Stimulated activated CD8-positive, alpha-beta memory T cell treated with anti-CD3 and anti-CD28 coated beads, Interleukin-7, amount 100 ng/mL, for 24 hours (primary cell): ENCODE results near the gene SLC6A8.

Source experiments
- DNase-seq: peaks from one replicate; pipeline ENCODE4 v3.0.0-alpha.2; 2020; ENCODE audit warnings: low read depth

Gene SLC6A8

DNA sequence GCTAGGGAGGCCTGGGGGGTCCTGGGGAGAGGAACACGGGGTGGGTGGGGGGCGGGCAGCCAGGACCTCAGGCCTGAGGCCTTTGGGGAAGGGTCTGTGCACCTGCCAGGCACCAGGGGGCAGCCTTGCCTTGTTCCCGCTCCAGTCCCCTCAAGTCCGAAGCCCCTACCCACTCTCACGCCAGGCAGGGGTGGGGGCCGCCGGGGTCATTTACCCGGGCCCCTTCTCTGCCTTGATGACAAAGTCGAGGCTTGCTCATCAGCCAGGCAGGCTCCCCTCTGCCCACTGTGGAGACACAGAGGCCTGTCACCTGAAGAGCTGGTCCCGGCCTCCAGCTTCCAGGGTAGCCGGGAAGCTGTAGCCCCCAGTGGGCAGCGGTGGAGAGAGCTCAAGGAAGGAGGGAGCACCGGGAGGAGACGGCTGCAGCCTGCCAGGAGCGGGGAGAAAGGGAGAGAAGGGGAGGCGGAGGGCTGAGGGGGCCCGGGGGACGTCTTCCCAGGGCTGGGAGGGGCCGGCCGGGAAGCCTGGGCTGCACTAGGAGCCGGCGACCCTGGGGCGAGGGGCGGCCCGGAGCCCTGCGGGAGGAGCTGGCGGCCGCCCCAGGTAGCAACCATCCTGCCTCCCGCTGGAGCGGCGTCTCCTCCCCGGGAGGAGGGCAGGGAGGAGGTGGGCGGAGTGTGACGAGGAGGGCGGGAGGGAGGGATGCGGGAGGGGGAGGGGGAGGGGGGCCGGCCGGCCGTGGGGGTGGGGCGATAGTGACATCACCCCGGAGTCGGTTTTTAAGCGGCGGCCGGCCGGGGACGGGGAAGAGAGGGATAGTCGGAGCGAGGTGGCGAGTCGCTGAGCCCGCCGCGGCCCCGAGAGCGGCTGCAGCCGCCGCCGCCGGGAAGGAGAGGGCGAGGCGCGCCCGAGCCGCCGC lies at the start of gene SLC6A8:
TSS of gene SLC6A8 (plus strand) at position 806 of the 919 bp plus-strand sequence. CDS start 649 bp downstream, outside the sequence.
- no peak for DNase-seq

- DNase-seq, result no peak
Observed at GRCh38 chrX:153638041-153638371, 49.7 kb upstream of the SLC6A8 start.

- no peak for DNase-seq
Observed at GRCh38 chrX:153638436-153639176, 49.1 kb upstream of the SLC6A8 start.

DNA sequence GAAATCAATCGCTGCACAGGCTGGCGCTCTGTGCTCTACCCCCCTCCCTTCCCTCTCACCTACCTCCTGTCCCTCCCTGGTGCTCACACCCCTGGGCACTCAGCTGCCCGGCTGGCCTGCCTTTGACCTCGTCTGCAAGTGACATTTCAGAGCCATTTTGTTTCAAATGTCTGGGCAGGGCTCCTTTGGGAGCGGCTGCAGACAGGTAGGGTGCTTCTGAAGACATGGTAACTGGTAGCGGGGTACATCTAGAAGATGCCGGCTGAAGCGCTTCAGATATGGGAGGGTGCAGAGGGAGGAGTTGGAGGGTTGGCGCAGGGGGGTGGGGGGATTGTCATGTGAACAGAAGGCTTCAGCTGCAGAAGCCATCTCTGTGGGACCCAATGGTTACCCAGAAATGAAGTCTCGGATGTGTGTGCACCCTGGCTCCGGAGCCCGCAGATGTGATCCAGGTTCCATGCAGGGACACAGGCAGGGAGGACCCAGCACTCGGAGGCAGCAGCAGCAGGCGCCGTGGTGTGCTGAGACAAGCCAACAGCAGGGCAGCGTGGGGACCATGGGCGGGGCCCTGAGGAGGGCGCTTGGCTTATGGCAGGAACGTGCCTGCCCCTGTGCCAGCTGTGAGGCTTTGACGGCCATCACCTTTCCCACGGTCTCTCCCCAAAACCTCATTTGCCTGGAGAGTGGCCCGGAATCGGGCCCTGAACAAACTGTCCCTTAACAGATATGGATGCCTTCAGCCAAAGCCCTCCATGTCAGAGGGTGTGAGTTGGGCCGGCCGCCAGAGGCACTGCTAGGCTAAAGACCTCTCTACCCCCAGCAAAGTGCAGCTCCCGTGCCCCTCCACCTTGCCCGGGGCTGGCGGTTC lies 48.3 kb upstream of the SLC6A8 start:
- no peak for DNase-seq

DNA sequence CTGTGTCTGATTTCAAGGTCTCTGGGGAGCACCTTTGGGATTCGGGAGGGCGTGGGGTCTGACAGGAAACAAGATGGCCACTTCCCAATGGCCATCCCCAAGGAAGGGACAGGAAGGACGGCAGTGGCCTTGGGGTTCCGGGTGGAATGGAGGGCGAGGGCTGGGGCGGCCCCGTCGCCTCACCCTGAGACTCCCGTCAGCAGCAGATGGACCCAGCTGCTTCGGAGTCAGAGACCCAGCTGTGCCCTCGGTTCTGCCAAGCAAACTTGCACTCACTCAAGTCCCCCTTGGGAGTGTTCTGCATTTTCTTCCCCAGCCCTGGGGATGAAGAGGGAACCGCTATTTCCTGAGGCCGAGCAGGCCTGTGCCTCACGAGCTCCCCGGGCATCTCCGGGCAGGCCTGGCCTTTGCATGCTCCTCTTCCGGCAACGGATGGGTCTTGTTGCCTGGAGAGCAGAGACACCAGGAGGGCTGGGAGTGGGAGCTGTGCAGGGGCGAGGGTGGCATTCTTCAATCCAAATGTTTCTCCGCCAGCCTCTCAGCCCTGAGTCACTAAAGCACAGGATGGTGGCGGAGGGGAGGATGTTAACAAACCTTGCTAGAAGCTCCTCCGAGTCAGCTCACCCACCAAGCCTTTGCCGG lies 47.6 kb upstream of the SLC6A8 start:
- DNase-seq, result no peak

GRCh38 chrX:153640736-153641575 lies 46.8 kb upstream of the SLC6A8 start:
- no peak for DNase-seq

GRCh38 chrX:153641627-153642026 lies 46.1 kb upstream of the SLC6A8 start:
- DNase-seq, result no peak

GRCh38 chrX:153642051-153642654 lies 45.6 kb upstream of the SLC6A8 start:
- no peak for DNase-seq

DNA sequence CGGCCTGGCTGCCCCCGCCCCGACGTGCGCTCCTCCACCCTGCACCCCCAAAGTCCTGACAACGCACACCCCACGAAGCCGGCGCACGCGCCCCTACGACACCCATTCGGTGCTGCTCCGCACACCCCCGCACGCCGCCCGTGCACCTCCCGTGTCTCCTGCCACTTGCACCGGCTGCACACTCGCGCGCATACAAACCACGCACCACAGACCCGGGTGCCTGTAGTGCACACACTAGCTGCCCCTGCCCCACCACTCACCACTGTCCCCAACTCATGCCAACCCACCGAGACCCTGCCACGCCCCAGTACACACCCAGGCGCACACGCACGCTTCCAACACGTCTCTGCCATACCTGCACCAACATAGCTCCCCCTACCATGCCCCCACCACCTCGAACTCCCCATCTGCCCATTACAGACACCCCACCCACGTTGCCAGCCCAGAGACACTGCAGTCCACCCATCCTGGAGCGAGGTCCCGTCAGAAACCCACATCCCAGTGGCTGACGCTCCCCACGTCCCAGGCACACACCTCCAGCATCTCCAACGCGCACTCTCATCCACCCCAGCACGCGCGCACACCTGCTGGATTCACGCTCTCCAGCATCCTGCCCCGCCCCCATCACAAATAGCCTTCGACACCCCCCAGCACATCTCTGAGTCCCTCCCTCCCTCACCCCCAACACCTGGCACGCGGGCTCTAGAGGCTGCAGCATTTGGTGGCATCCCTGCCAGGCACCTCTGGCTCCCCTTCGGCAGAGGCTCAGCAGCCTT lies 44.9 kb upstream of the SLC6A8 start:
- no peak for DNase-seq

GRCh38 chrX:153643431-153644351 lies 44.0 kb upstream of the SLC6A8 start:
- no peak for DNase-seq

- DNase-seq, result no peak
Observed at GRCh38 chrX:153644356-153645125, 43.2 kb upstream of the SLC6A8 start.

DNA sequence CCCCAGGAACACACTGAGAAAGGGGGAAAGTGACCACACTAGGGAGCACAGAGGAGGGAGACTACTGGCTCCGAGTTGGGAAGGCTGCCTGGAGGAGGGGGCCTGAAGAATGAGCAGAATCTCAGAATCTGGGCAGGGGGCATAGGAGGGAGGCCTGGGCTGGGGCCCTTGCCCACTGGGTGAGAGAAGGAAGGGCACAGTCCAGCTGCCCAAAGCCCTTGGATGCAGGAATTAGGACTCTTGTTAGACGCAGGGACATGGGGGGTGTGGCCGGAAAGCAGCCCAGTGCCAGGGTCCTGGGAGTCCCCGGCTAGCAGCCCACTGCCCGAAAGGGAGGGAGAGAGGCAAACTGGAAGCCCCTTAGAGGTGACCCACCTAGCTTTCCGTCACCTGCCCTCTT lies 42.6 kb upstream of the SLC6A8 start:
- no peak for DNase-seq

DNA sequence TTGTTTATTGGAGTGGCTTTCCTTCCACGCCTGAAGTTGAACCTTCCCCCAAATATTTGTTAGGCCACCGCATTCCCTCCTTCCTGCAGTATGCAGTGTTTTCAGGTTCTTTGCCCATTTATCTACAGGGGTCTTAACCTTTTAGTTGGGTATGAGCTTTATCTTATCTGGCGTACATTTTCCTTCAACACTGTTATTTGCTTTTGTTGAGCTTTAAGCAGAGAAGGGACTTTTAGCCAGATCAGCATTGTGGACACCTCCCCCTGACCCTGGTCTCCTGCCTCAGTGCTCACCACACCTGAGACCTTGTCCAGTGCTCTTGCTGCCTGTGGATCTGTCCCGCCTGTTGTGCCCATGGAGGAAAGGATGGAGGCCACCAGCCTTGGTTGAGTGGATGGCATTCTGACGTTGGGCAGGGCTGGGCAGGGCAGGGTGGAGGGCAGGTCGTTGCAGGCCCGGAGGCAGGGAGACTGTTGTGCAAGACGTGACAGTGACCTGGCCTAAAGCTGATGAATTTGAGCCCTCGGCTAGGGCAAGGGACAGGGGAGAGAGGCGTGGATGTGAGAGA lies 41.7 kb upstream of the SLC6A8 start:
- no peak for DNase-seq

DNA sequence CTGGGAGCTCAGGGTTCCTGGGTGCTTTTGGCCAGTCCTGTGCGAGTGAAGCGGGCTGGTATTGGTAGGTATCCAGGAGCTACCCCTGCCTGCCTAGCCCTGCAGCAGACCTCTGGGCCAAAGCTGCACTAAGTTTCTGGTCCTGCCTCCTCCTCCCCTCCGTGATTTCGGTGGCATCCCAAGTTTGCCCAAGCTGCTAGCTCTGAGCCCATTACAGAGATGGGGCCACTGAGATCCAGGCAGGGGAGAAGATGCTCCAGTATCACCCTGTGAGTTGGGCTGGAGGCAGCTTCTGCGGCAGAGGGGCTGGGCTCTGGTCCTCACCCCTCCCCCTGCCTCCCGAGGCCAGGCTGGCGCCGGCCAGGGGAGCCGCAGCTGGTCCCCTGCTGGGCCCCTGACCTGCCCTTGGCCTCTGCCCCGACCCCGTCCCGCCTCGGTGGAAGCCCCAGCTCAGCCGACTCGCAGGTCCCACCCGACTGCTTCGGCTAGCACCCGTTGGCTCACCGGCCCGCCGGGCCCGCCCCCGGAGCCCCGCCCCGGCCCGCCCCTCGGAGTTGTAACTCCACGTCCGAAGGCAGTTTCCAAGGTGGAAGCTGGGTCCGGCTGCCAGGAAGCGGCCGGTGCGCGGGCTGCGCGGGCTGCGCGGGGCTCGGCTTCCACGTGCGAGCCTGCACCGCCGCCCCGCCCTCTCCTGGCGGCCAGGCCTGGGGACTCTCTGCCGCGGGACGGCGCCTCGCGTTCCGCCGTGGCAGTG lies 40.9 kb upstream of the SLC6A8 start, which contains the start of gene DUSP9:
TSS of gene DUSP9 (plus strand) at position 584 of the 754 bp plus-strand sequence. CDS start 751 bp downstream, outside the sequence.
- no peak for DNase-seq

GRCh38 chrX:153647461-153648357 lies 40.0 kb upstream of the SLC6A8 start:
- DNase-seq, result no peak
